Activated T-helper 2 cell treated with anti-CD3 and anti-CD28 coated beads, Interferon-gamma antibody, Interleukin-2, Interleukin-4, amounts not matched to agents 10 μg/mL and 5 μg/mL and 100 μg/mL, durations not matched to agents 14 hours and 24 hours and 36 hours (primary cell): ENCODE results near the gene ADAMTS17. TPM values are rescaled to one million over a fixed set of nuclear protein-coding genes. Genes with fewer than 3 reads are reported as not detected.
"Not testable (repeated sequence)": the region's sequence is repeated elsewhere in the genome, so short reads cannot be mapped to it uniquely, and the experiment has no call there.

Source experiments
- DNase-seq: peaks from one replicate; pipeline ENCODE4 v3.0.0; 2021; ENCODE audit warnings: low spot score
- H3K27ac Mint-ChIP-seq: one replicate; pipeline ENCODE4 v1.8.0; 2021; ENCODE audit warnings: mixed read lengths
- H3K27me3 Mint-ChIP-seq: one replicate; pipeline ENCODE4 v1.8.0; 2021; ENCODE audit warnings: low read depth, mixed read lengths
- H3K36me3 Mint-ChIP-seq: one replicate; pipeline ENCODE4 v1.8.0; 2021; ENCODE audit warnings: low read depth, mixed read lengths
- H3K4me1 Mint-ChIP-seq: one replicate; pipeline ENCODE4 v1.8.0; 2021; ENCODE audit warnings: low read depth, mixed read lengths
- H3K4me3 Mint-ChIP-seq: one replicate; pipeline ENCODE4 v1.8.0; 2021; ENCODE audit warnings: low read depth, mild to moderate bottlenecking, moderate library complexity, mixed read lengths
- H3K9me3 Mint-ChIP-seq: one replicate; pipeline ENCODE4 v1.8.0; 2021; ENCODE audit warnings: mixed read lengths
- intact Hi-C: fragments of 100-400 bp; cut with micrococcal nuclease; formaldehyde crosslinking; loops from one replicate; pipeline ENCODE4 v1.15.1; 2023
- total RNA-seq: library from RNA; stranded (reverse); gene quantifications from 2 replicates; pipeline ENCODE4 v1.2.3, GENCODE V29; 2022

The ADAMTS17 gene
- total RNA-seq, 1 donor from 2014 or later = 1.1 TPM

GRCh38 chr15:100093211-100094126 lies 248.3 kb downstream of the ADAMTS17 start:
- H3K36me3 Mint-ChIP-seq = no peaks in the 10 kb centered on the region
- H3K4me1 Mint-ChIP-seq = no peaks in the 10 kb centered on the region
- no peaks in the 10 kb centered on the region for H3K27me3 Mint-ChIP-seq
- DNase-seq = no peak
- H3K27ac Mint-ChIP-seq = no peak overlapping the region
- intact Hi-C loops = no loop called here
- no peak overlapping the region for H3K4me3 Mint-ChIP-seq
- H3K9me3 Mint-ChIP-seq = no peaks in the 10 kb centered on the region

- Mint-ChIP-seq H3K9me3 (no peaks in the 10 kb centered on the region), H3K4me3 (no peak overlapping the region), H3K36me3 (no peaks in the 10 kb centered on the region), H3K27ac (no peak overlapping the region), H3K27me3 (no peaks in the 10 kb centered on the region), H3K4me1 (no peaks in the 10 kb centered on the region)
- intact Hi-C loops = no loop called here
- no peak for DNase-seq
These were observed 249.7 kb downstream of the ADAMTS17 start for GRCh38 chr15:100092034-100092433.

DNA sequence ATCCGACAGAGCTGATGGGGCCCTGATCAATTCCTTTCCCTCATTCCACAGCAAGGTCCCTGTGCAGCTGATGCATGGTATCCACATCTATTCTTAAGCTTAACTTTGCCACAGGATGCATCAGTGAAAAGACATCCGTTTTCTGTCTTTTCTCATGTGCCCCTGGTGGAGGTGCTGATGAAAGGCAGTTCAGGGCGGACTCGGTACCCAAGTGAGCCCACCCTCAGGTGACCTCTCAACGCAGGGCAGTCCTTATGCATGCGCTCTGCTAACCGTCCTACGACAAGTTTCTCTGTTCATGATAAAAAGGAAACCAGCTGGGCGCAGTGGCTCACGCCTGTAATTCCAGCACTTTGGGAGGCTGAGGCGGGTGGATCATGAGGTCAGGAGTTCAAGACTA lies 251.4 kb downstream of the ADAMTS17 start:
- no peaks in the 10 kb centered on the region for H3K9me3 Mint-ChIP-seq
- no peak overlapping the region for H3K27ac Mint-ChIP-seq
- H3K27me3 Mint-ChIP-seq = no peaks in the 10 kb centered on the region
- intact Hi-C loops = no loop called here
- no peak overlapping the region for H3K4me3 Mint-ChIP-seq
- DNase-seq = no peak
- no peaks in the 10 kb centered on the region for H3K36me3 Mint-ChIP-seq
- H3K4me1 Mint-ChIP-seq = no peaks in the 10 kb centered on the region

DNA sequence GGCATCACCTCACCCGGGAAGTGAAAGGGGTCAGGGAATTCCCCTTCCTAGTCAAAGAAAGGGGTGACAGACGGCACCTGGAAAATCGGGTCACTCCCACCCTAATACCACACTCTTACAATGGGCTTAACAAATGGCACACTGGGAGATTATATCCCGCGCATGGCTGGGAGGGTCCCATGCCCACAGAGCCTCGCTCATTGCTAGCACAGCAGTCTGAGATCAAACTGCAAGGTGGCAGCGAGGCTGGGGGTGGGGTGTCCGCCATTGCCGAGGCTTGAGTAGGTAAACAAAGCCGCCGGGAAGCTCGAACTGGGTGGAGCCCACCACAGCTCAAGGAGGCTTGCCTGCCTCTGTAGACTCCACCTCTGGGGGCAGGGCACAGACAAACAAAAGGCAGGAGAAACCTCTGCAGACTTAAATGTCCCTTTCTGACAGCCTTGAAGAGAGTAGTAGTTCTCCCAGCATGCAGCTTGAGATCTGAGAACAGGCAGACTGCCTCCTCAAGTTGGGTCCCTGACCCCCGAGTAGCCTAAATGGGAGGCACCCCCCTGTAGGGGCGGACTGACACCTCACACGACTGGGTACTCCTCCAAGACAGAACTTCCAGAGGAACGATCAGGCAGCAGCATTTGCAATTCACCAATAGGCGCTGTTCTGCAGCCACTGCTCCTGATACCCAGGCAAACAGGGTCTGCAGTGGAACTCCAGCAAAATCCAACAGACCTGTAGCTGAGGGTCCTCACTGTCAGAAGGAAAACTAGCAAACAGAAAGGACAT lies 257.5 kb downstream of the ADAMTS17 start:
- H3K9me3 Mint-ChIP-seq, H3K27ac Mint-ChIP-seq, H3K36me3 Mint-ChIP-seq, intact Hi-C loops, H3K4me1 Mint-ChIP-seq, H3K4me3 Mint-ChIP-seq, H3K27me3 Mint-ChIP-seq, DNase-seq: not testable (repeated sequence)

- no peaks in the 10 kb centered on the region for H3K27me3 Mint-ChIP-seq
- H3K9me3 Mint-ChIP-seq = no peaks in the 10 kb centered on the region
- intact Hi-C loops = no loop called here
- no peak overlapping the region for H3K27ac Mint-ChIP-seq
- H3K4me3 Mint-ChIP-seq = no peak overlapping the region
- no peak for DNase-seq
- no peaks in the 10 kb centered on the region for H3K4me1 Mint-ChIP-seq
- H3K36me3 Mint-ChIP-seq = no peaks in the 10 kb centered on the region
These were observed 258.2 kb downstream of the ADAMTS17 start for GRCh38 chr15:100083572-100083971.

DNA sequence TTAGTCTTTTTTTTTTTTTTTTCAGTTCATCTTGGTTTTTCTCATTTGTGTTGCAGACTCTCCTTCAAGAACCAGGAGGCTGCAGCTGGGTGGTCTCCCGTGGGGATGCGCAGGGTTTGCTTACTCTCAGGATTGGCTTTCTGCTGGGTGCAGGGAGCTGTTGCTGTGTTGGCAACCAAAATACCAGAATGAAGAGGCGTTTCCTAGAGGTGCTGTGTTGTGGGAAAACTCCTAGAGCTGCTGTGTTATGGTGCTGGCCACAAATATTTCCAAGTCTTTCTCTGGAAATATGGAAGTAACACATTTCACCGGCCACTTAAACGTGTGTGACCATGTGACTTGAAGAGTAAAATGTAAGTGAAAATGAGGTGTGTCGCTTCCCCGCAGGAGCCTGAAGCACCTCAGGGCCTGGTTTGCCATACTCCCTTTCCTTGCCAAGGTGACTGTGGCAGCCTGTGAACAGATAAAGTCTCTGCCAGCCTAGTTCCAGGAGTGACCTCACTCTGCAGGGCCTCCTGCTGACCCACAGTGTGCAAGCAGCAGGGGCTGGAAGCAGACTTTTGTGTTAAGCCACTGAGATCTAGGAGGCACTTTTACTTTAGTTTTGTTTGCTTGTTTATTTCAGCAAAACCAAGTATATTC lies 258.9 kb downstream of the ADAMTS17 start:
- H3K27me3 Mint-ChIP-seq = no peaks in the 10 kb centered on the region

GRCh38 chr15:100081454-100081853 lies 260.3 kb downstream of the ADAMTS17 start:
- Mint-ChIP-seq H3K27me3 (no peaks in the 10 kb centered on the region), H3K4me1 (no peaks in the 10 kb centered on the region), H3K4me3 (no peak overlapping the region), H3K27ac (no peak overlapping the region), H3K9me3 (no peaks in the 10 kb centered on the region), H3K36me3 (no peaks in the 10 kb centered on the region)
- intact Hi-C loops = no loop called here
- DNase-seq = no peak

More for the DNA sequence above, 258.9 kb downstream of the ADAMTS17 start:
- Mint-ChIP-seq H3K9me3 (no peaks in the 10 kb centered on the region), H3K36me3 (no peaks in the 10 kb centered on the region), H3K4me1 (no peaks in the 10 kb centered on the region), H3K4me3 (no peak overlapping the region), H3K27ac (no peak overlapping the region)
- DNase-seq = no peak
- intact Hi-C loops = no loop called here

DNA sequence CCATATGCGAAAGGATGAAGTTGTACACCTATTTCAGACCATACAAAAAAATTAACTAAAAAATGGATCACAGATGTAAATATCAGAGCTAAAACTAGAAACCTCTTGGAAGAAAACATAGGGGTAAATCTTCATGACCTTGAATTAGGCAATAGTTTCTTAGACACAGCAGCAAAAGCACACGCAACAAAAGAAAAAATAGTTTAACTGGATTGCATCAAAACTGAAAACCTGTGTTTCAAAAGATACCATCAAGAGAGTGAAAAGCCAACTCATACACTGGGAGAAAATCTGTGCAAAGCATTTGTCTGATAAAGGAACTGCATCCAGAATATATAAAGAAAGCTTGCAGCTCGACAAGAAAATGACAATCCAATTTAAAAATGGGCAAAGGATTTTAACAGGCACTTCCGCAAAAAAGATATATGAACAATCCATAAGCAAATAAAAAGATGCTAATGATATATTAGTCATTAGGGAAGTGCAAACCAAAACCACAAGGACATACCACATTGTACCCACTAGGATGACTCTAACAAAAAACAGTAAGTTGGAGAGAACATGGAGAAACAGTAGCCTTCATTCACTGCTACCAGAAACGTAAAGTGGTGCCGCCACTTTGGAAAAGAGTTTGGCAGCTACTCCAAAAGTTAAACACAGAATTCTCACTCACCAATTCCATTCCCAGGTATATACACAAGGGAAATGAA lies 263.1 kb downstream of the ADAMTS17 start:
- Mint-ChIP-seq H3K36me3 (no peaks in the 10 kb centered on the region), H3K9me3 (no peaks in the 10 kb centered on the region), H3K4me3 (no peak overlapping the region), H3K27me3 (no peaks in the 10 kb centered on the region), H3K27ac (no peak overlapping the region), H3K4me1 (no peaks in the 10 kb centered on the region)
- intact Hi-C loops = no loop called here
- no peak for DNase-seq

DNA sequence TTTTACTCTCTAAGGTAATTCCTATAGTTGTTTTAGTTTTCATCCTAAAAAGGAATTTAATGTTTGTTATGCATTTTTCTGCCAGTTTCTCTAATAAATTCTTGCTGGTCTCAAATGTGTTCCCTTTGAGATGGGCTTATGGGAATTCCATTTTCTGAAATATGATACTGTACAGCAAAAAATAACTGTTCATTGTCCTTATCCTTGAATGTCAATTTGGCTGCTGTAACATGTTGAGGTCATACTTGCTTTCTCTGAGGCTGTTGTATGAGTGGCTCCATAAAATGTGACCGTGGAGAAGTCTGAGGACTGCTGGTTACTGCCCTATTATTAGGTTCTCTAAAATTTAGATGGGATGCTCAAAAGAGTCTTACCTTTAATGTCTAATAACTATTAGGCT lies 266.5 kb downstream of the ADAMTS17 start:
- Mint-ChIP-seq H3K9me3 (no peaks in the 10 kb centered on the region), H3K27ac (no peak overlapping the region), H3K4me3 (no peak overlapping the region), H3K27me3 (no peaks in the 10 kb centered on the region), H3K36me3 (no peaks in the 10 kb centered on the region), H3K4me1 (no peaks in the 10 kb centered on the region)
- no peak for DNase-seq
- intact Hi-C loops = no loop called here

GRCh38 chr15:100073982-100074381 lies 267.8 kb downstream of the ADAMTS17 start:
- no peak overlapping the region for H3K27ac Mint-ChIP-seq
- no peaks in the 10 kb centered on the region for H3K9me3 Mint-ChIP-seq
- no peaks in the 10 kb centered on the region for H3K27me3 Mint-ChIP-seq
- no peak for DNase-seq
- H3K36me3 Mint-ChIP-seq = no peaks in the 10 kb centered on the region
- no peak overlapping the region for H3K4me3 Mint-ChIP-seq
- intact Hi-C loops = no loop called here
- no peaks in the 10 kb centered on the region for H3K4me1 Mint-ChIP-seq

DNA sequence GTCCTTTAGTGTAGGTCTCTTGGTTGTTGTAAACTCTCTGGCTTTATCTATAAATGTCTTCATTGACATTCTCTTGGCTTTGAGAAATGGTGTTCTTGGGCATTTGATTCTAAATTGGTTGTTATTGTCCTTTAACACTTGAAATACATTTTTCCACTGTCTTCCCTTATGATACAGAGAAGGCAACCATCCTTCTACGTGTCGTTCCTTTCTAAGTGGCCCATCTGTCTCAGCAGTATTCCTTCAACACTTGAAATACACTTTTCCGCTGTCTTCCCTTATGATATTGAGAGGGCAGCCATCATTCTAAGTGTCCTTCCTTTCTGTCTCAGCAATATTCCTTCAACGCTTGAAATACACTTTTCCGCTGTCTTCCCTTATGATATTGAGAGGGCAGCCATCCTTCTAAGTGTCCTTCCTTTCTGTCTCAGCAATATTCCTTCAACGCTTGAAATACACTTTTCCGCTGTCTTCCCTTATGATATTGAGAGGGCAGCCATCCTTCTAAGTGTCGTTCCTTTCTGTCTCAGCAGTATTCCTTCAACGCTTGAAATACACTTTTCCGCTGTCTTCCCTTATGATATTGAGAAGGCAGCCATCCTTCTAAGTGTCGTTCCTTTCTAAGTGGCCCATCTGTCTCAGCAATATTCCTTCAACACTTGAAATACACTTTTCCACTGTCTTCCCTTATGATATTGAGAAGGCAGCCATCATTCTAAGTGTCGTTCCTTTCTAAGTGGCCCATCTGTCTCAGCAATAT lies 275.1 kb downstream of the ADAMTS17 start:
- H3K27me3 Mint-ChIP-seq, H3K4me3 Mint-ChIP-seq, H3K27ac Mint-ChIP-seq, H3K9me3 Mint-ChIP-seq, H3K4me1 Mint-ChIP-seq, H3K36me3 Mint-ChIP-seq, DNase-seq, intact Hi-C loops: not testable (repeated sequence)

DNA sequence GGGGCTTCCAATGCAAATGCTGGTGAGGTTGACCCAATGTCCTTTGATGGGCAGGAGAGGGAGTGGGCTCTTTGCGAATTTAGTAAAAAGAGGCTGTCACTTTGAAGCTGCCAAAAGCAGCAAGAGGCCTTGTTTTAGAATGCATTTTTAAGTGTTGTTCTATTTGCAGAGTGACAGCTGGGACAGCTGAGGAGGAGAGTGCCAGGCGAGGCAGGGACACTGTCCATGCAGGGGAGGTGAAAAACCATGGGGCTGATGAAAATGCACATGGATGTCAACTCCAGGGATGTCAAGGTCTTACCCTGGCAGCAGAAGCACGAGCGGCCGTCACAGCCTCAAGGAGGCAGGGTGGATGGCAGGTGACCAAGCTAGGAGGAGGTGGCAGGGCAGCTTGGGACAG lies 279.8 kb downstream of the ADAMTS17 start:
- Mint-ChIP-seq H3K4me1 (no peaks in the 10 kb centered on the region), H3K27me3 (no peaks in the 10 kb centered on the region), H3K9me3 (no peaks in the 10 kb centered on the region), H3K4me3 (no peak overlapping the region), H3K27ac (no peak overlapping the region), H3K36me3 (no peaks in the 10 kb centered on the region)
- intact Hi-C loops = no loop called here
- no peak for DNase-seq
